H1 (cell line): ENCODE data around the gene GLT8D2. TPM values are rescaled to one million over a fixed set of nuclear protein-coding genes. Genes with fewer than 3 reads are reported as not detected.

Experiments
- CTCF ChIA-PET: fragments of 300-600 bp; sonication (Branson Sonifier 250); formaldehyde crosslinking; loops from one replicate; lab custom pipeline; 2021; ENCODE audit not compliant: partially characterized antibody; lab: Charles Lee
- POLR2A ChIA-PET: fragments of 300-600 bp; sonication (Branson Sonifier 250); formaldehyde crosslinking; loops from one replicate; lab custom pipeline; 2021; ENCODE audit warnings: inconsistent platforms; ENCODE audit not compliant: partially characterized antibody; lab: Charles Lee
- DNase-seq, 2 experiments: peaks; one replicate each; pipeline versions ENCODE4 v3.0.0 to v3.0.0-alpha.2; 2010 to 2022; ENCODE audit warnings: low spot score in 2 of 2, low read depth in 1 of 2, mixed read lengths in 1 of 2
- FAIRE-seq: peaks from 2 replicates; lab custom pipeline; 2011; peaks lifted over from hg19 to GRCh38; lab: Jason Lieb, UNC
- H2AFZ ChIP-seq: 2 replicates; pipeline ENCODE4 v1.8.1; 2012; ENCODE audit warnings: low read length, inconsistent platforms
- H2AK5ac ChIP-seq: 2 replicates; pipeline ENCODE4 v1.6.1; 2013; ENCODE audit warnings: low read depth, low read length
- H2BK120ac ChIP-seq: replicated peaks from 2 replicates; pipeline ENCODE3; 2013; ENCODE audit warnings: low read depth, low read length, inconsistent platforms
- H2BK12ac ChIP-seq: 2 replicates; pipeline ENCODE4 v1.6.1; 2013; ENCODE audit warnings: low read depth, low read length
- H2BK15ac ChIP-seq: 2 replicates; pipeline ENCODE4 v1.6.1; 2013; ENCODE audit warnings: low read length
- H2BK20ac ChIP-seq: 2 replicates; pipeline ENCODE4 v1.6.1; 2013; ENCODE audit warnings: low read length
- H2BK5ac ChIP-seq: 2 replicates; pipeline ENCODE4 v1.6.1; 2013; ENCODE audit warnings: low read depth, low read length
- H3K14ac ChIP-seq: 2 replicates; pipeline ENCODE4 v1.6.1; 2013; ENCODE audit warnings: inconsistent platforms; ENCODE audit not compliant: insufficient read length
- H3K18ac ChIP-seq: 2 replicates; pipeline ENCODE4 v1.6.1; 2013; ENCODE audit warnings: low read length; ENCODE audit errors: extremely low read depth
- H3K23ac ChIP-seq: 2 replicates; pipeline ENCODE4 v1.6.1; 2013; ENCODE audit warnings: inconsistent platforms; ENCODE audit not compliant: insufficient read length
- H3K23me2 ChIP-seq: 2 replicates; pipeline ENCODE4 v1.6.1; 2013; ENCODE audit warnings: low read depth, low read length
- H3K27ac ChIP-seq: 2 replicates; pipeline ENCODE4 v1.6.1; 2011; ENCODE audit warnings: low read depth, low read length, inconsistent platforms
- H3K27me3 ChIP-seq, 4 experiments: replicated peaks in 1 of 4; 1 replicate in 1 of 4; 2 replicates in 3 of 4; pipeline versions ENCODE4 v1.6.1 to v1.8.1; 2011 to 2013; ENCODE audit warnings: low read length in 3 of 4, mild to moderate bottlenecking in 3 of 4, inconsistent platforms in 2 of 4, mixed read lengths in 2 of 4, moderate library complexity in 1 of 4; ENCODE audit not compliant: control insufficient read depth in 3 of 4, insufficient read depth in 3 of 4; ENCODE audit errors: extremely low read depth in 1 of 4
- H3K36me3 ChIP-seq, 4 experiments: 2 replicates each; pipeline versions ENCODE4 v1.6.1 to v1.8.1; 2011 to 2013; ENCODE audit warnings: mild to moderate bottlenecking in 4 of 4, low read length in 3 of 4, moderate library complexity in 2 of 4, control low read depth in 1 of 4, inconsistent platforms in 1 of 4; ENCODE audit not compliant: insufficient read depth in 4 of 4, control insufficient read depth in 2 of 4
- H3K4ac ChIP-seq: replicated peaks from 2 replicates; pipeline ENCODE3; 2013; ENCODE audit warnings: low read length, low read depth, mixed read lengths, inconsistent platforms; ENCODE audit not compliant: insufficient read length
- H3K4me1 ChIP-seq, 4 experiments: replicated peaks in 1 of 4; 1 replicate in 1 of 4; 2 replicates in 3 of 4; pipeline versions ENCODE4 v1.6.1 to v1.8.1; 2011 to 2013; ENCODE audit warnings: low read length in 3 of 4, inconsistent platforms in 2 of 4, mixed read lengths in 1 of 4; ENCODE audit not compliant: insufficient read depth in 4 of 4, control insufficient read depth in 3 of 4
- H3K4me2 ChIP-seq, 2 experiments: 2 replicates each; pipeline versions ENCODE4 v1.6.1 to v1.8.1; 2011 to 2013; ENCODE audit warnings: low read depth in 2 of 2, low read length in 2 of 2, control low read depth in 1 of 2, inconsistent platforms in 1 of 2, mild to moderate bottlenecking in 1 of 2; ENCODE audit not compliant: insufficient read depth in 1 of 2
- H3K4me3 ChIP-seq, 4 experiments: fragments of 200-600, 300-600 bp in 1 of 4; sonication (generic), shearing (Covaris generic), sonication (Bioruptor Twin) in 1 of 4; 2 replicates each; pipeline versions ENCODE4 v1.5.1 to v1.8.1; 2011 to 2016; ENCODE audit warnings: low read length in 4 of 4, low read depth in 3 of 4, control low read depth in 2 of 4, inconsistent platforms in 2 of 4, mild to moderate bottlenecking in 2 of 4, mixed read lengths in 1 of 4, moderate library complexity in 1 of 4; ENCODE audit not compliant: insufficient read depth in 2 of 4; ENCODE audit errors: extremely low read depth in 1 of 4
- H3K56ac ChIP-seq: replicated peaks from 2 replicates; pipeline ENCODE3; 2013; ENCODE audit warnings: low read depth, mild to moderate bottlenecking, mixed read lengths, low read length, inconsistent platforms; ENCODE audit not compliant: insufficient read length
- H3K79me1 ChIP-seq: 2 replicates; pipeline ENCODE4 v1.6.1; 2013; ENCODE audit warnings: low read depth, low read length, control low read depth
- H3K79me2 ChIP-seq, 2 experiments: 2 replicates each; pipeline versions ENCODE4 v1.6.1 to v1.8.1; 2012 to 2013; ENCODE audit warnings: low read length in 2 of 2, mild to moderate bottlenecking in 2 of 2, inconsistent platforms in 1 of 2; ENCODE audit not compliant: insufficient read depth in 2 of 2, control insufficient read depth in 1 of 2
- H3K9ac ChIP-seq, 4 experiments: replicated peaks in 1 of 4; 1 replicate in 1 of 4; 2 replicates in 3 of 4; pipeline versions ENCODE4 v1.6.1 to v1.8.1; 2011 to 2013; ENCODE audit warnings: low read depth in 3 of 4, low read length in 3 of 4, control low read depth in 2 of 4, mild to moderate bottlenecking in 2 of 4, moderate library complexity in 2 of 4, inconsistent platforms in 1 of 4; ENCODE audit errors: extremely low read depth in 1 of 4
- H3K9me3 ChIP-seq, 2 experiments: 2 replicates each; pipeline versions ENCODE4 v1.6.1 to v1.8.1; 2012 to 2013; ENCODE audit warnings: mild to moderate bottlenecking in 2 of 2, moderate library complexity in 2 of 2, control low read depth in 1 of 2, inconsistent platforms in 1 of 2, low read depth in 1 of 2, low read length in 1 of 2, mixed read lengths in 1 of 2; ENCODE audit not compliant: insufficient read depth in 2 of 2
- H4K20me1 ChIP-seq, 2 experiments: replicated peaks in 1 of 2; 2 replicates each; pipeline versions ENCODE3 to v1.8.1; 2011 to 2013; ENCODE audit warnings: inconsistent platforms in 2 of 2, low read length in 2 of 2, mild to moderate bottlenecking in 1 of 2; ENCODE audit not compliant: insufficient read depth in 2 of 2, control insufficient read depth in 1 of 2
- H4K5ac ChIP-seq: 2 replicates; pipeline ENCODE4 v1.6.1; 2013; ENCODE audit warnings: low read length, low read depth, mixed read lengths, inconsistent platforms; ENCODE audit not compliant: insufficient read length
- H4K8ac ChIP-seq: 2 replicates; pipeline ENCODE4 v1.8.0; 2013; ENCODE audit warnings: mild to moderate bottlenecking, moderate library complexity, low read length, inconsistent platforms; ENCODE audit not compliant: insufficient read depth; ENCODE audit errors: extremely low read depth
- H4K91ac ChIP-seq: replicated peaks from 2 replicates; pipeline ENCODE3; 2013; ENCODE audit warnings: low read length, mixed read lengths, inconsistent platforms; ENCODE audit not compliant: insufficient read length
- HDAC2 ChIP-seq, 2 experiments: fragments of 300-600 bp in 1 of 2; sonication (generic) in 1 of 2; IDR thresholded peaks; 2 replicates each; pipeline ENCODE4 v1.6.1; 2011 to 2012; ENCODE audit warnings: low read depth in 2 of 2, low read length in 2 of 2, mild to moderate bottlenecking in 2 of 2, moderate library complexity in 2 of 2, borderline replicate concordance in 1 of 2, inconsistent platforms in 1 of 2
- KDM5A ChIP-seq: fragments of 200-600 bp; IDR thresholded peaks from 2 replicates; pipeline ENCODE4 v1.7.1; 2012; ENCODE audit warnings: mild to moderate bottlenecking, low read length, inconsistent platforms, mixed read lengths
- MAFK ChIP-seq: IDR thresholded peaks from 2 replicates; pipeline ENCODE4 v1.6.1; 2012; ENCODE audit warnings: low read depth, mild to moderate bottlenecking, improper control_type of control experiment, low read length
- NRF1 ChIP-seq: IDR thresholded peaks from 2 replicates; pipeline ENCODE4 v1.6.1; 2011; ENCODE audit warnings: mild to moderate bottlenecking, low read depth, low read length, improper control_type of control experiment
- POU5F1 ChIP-seq: IDR thresholded peaks from 2 replicates; pipeline ENCODE4 v1.6.1; 2011; ENCODE audit warnings: low read depth, mild to moderate bottlenecking, low read length, moderate library complexity
- SIN3A ChIP-seq, 2 experiments: IDR thresholded peaks in 1 of 2; conservative IDR thresholded peaks in 1 of 2; 2 replicates each; pipeline ENCODE4 v1.6.1; 2011 to 2012; ENCODE audit warnings: low read length in 2 of 2, improper control_type of control experiment in 1 of 2, low read depth in 1 of 2, mild to moderate bottlenecking in 1 of 2
- TAF7 ChIP-seq: optimal IDR thresholded peaks from 2 replicates; pipeline ENCODE3; 2011; ENCODE audit warnings: low read depth, mild to moderate bottlenecking, inconsistent platforms, low read length, moderate library complexity, borderline replicate concordance
- WGBS, 2 experiments: shearing (Covaris generic) in 1 of 2; methylation state at CpG; one replicate each; pipeline versions ENCODE4 v1.1.6 to v1.1.7; 2013 to 2015; ENCODE audit warnings: low lambda C conversion rate in 2 of 2, mixed read lengths in 2 of 2, inconsistent platforms in 1 of 2, low coverage in 1 of 2, missing lambda C conversion rate in 1 of 2; ENCODE audit not compliant: insufficient replicate concordance in 2 of 2, insufficient coverage in 1 of 2, insufficient read length in 1 of 2; ENCODE audit errors: extremely low coverage in 1 of 2, missing lambda C conversion rate in 1 of 2; 5-methylcytosine and 5-hydroxymethylcytosine counted together
- polyA plus RNA-seq, 7 experiments: library from polyadenylated mRNA; depleted of rRNA in 3 of 7; stranded (reverse) in 5 of 7; unstranded in 2 of 7; fragments of >200 nt in 5 of 7; fragments of 200-250 nt in 2 of 7; gene quantifications; 1 replicate in 5 of 7; 2 replicates in 1 of 7; 4 replicates in 1 of 7; pipeline versions ENCODE4 v1.2.1 to v1.2.3, GENCODE V29; 2011 to 2013; ENCODE audit warnings: missing spikeins in 2 of 7, mixed read lengths in 2 of 7
- total RNA-seq: library from RNA; stranded (reverse); fragmentation: NEBNext Ultra II Directional; extraction: Animal tissue kit (Norgen Biotek cat#: 25700); gene quantifications from 2 replicates; pipeline ENCODE4 v1.2.1, GENCODE V29; 2021
- TF ChIP-seq, protein P1 (sequence below): IDR thresholded peaks from 2 replicates; pipeline ENCODE4 v1.6.1; 2012; ENCODE audit warnings: inconsistent platforms
- TF ChIP-seq, protein P2 (sequence below), 3 experiments: IDR thresholded peaks; 1 replicate in 2 of 3; 2 replicates in 1 of 3; pipeline versions ENCODE4 v1.5.1 to v1.6.1; 2011; ENCODE audit warnings: low read length in 3 of 3, mild to moderate bottlenecking in 3 of 3, inconsistent platforms in 2 of 3, low read depth in 1 of 3, moderate library complexity in 1 of 3; ENCODE audit not compliant: insufficient read depth in 1 of 3; ENCODE audit errors: control extremely low read depth in 1 of 3

GLT8D2 gene
- total and polyA plus RNA-seq, 2 of the 8 experiments (the other 6 are each of a cell fraction or from before 2014, with no cell fraction given): 6.8 to 9.8 TPM

DNA sequence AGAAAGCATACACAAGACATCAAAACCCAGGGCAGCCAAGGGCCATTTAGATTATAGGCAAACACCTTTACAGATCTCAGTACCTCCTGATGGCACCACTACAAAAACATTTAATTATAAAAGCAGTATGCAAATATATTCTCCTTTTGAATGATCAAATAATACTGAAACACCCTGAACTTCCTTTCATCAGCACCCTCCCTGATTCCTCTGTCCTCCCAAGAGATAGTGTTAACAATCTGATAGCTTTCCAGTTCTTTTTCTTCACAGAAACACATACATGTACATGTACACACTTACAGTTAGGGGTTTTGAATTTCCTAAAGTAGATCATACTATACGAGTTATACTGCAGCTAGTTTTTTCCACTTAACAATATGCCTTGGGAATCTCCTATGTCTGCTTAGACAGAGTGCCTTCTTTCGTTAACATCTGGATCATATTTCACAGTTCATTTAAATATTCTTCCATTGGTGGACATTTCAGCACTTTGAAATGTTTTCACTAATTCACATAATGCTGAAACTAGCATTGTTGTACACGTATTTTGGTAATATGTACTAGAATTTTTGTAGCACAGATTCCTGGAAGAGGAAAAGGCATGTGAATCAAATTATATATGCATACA lies 49.1 kb downstream of the GLT8D2 start:
- Histone ChIP-seq H3K4me2 (no peak overlapping the region), H4K91ac (no peak overlapping the region), H3K18ac (no peak overlapping the region), H3K27me3 (no peaks in the 10 kb centered on the region), H2BK12ac (no peak overlapping the region), H3K23ac (no peak overlapping the region), H4K8ac (no peak overlapping the region), H3K4me3 (no peak overlapping the region), H3K79me1 (no peaks in the 10 kb centered on the region), H2BK5ac (no peak overlapping the region), H3K27ac (no peak overlapping the region), H2BK20ac (no peak overlapping the region), H3K79me2 (no peaks in the 10 kb centered on the region), H4K5ac (no peak overlapping the region), H3K36me3 (no peaks in the 10 kb centered on the region), H3K9me3 (no peaks in the 10 kb centered on the region), H2AFZ (no peak overlapping the region), H2AK5ac (no peak overlapping the region), H3K4ac (no peak overlapping the region), H3K23me2 (no peaks in the 10 kb centered on the region), H3K9ac (no peak overlapping the region), H3K4me1 (no peaks in the 10 kb centered on the region), H3K14ac (no peak overlapping the region), H2BK120ac (no peak overlapping the region), H3K56ac (no peak overlapping the region), H4K20me1 (no peaks in the 10 kb centered on the region), H2BK15ac (no peak overlapping the region)
- 79% methylated on average over 3 of the region's 3 CpGs; no CpG with 5 or more reads in 1 of the 2 experiments for WGBS, 2 experiments
- no peak for FAIRE-seq
- no peak for DNase-seq
- POLR2A ChIA-PET: interaction anchor here (1.2 kb wide), 1 partner anchor 10 kb away, joined by 5 read pairs; no protein-coding TSS in a partner anchor
- CTCF ChIA-PET: no interaction called here
- TF ChIP-seq, protein P1, sequence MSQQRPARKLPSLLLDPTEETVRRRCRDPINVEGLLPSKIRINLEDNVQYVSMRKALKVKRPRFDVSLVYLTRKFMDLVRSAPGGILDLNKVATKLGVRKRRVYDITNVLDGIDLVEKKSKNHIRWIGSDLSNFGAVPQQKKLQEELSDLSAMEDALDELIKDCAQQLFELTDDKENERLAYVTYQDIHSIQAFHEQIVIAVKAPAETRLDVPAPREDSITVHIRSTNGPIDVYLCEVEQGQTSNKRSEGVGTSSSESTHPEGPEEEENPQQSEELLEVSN: no peak
- no peak for TF ChIP-seq HDAC2 (IDR thresholded peaks at IDR 0.05; ENCODE audit: borderline replicate concordance in 1 of 2, low read depth in 2 of 2, low read length in 2 of 2)
- no peak for TF ChIP-seq NRF1
- TF ChIP-seq TAF7: no peak
- no peak for TF ChIP-seq KDM5A
- no peak for TF ChIP-seq POU5F1
- TF ChIP-seq MAFK: no peak
- TF ChIP-seq SIN3A (conservative IDR thresholded peaks at IDR 0.05 in 1 of 2, IDR thresholded peaks at IDR 0.05 in 1 of 2; ENCODE audit: low read depth in 1 of 2, low read length in 2 of 2): no peak
- TF ChIP-seq, protein P2, sequence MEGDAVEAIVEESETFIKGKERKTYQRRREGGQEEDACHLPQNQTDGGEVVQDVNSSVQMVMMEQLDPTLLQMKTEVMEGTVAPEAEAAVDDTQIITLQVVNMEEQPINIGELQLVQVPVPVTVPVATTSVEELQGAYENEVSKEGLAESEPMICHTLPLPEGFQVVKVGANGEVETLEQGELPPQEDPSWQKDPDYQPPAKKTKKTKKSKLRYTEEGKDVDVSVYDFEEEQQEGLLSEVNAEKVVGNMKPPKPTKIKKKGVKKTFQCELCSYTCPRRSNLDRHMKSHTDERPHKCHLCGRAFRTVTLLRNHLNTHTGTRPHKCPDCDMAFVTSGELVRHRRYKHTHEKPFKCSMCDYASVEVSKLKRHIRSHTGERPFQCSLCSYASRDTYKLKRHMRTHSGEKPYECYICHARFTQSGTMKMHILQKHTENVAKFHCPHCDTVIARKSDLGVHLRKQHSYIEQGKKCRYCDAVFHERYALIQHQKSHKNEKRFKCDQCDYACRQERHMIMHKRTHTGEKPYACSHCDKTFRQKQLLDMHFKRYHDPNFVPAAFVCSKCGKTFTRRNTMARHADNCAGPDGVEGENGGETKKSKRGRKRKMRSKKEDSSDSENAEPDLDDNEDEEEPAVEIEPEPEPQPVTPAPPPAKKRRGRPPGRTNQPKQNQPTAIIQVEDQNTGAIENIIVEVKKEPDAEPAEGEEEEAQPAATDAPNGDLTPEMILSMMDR (IDR thresholded peaks at IDR 0.05; ENCODE audit: control extremely low read depth in 1 of 3, insufficient read depth in 1 of 3, low read depth in 1 of 3, low read length in 3 of 3): no peak
